HG03064 (cell line): ENCODE measurements around the gene IQGAP2.
A peak's percentile ranks its signal among the peaks of the same experiment; 100 is the strongest.
"Not testable (repeated sequence)": the region's sequence is repeated elsewhere in the genome, so short reads cannot be mapped to it uniquely, and the experiment has no call there.

Experiments used
- ATAC-seq: cut with Tn5 transposase; IDR thresholded peaks from one replicate; pipeline ENCODE4 v1.9.1; 2021; ENCODE audit warnings: low read depth; ENCODE audit not compliant: unreplicated experiment

IQGAP2 gene

DNA sequence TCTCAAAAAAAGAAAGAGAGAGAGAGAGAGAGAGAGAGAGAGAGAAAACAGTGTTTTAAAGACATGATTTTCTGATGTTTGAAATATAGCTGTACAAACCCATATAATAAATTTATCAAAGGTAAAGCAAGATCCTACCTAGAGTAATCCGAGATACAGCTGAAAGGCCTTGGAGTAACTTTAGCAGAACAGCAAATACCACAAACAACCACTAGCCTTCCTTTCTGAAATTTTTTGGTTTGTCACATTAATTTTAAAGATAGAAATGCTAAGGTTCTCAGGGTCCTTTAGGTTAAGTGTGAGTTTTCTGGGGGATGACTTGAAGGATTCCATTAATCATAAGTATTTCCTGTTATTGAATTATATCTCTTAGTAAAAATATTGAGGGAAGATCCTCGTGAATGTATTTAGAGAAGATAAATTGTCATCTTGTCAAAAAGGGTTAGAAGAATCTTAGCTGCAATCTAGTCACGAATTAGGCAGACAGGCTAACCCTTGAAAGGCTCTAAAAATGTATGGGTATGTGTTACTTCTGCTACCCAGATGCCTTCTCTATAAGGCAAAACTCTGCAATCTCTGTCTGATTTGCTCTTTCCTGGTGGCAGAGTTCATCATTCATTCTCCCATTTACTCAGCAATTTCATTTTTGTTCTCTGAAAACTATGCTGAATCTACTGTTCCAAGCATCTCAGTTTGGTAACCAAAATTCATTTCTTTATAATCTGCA, 192.8 kb downstream of the IQGAP2 start:
- ATAC-seq: no peak

DNA sequence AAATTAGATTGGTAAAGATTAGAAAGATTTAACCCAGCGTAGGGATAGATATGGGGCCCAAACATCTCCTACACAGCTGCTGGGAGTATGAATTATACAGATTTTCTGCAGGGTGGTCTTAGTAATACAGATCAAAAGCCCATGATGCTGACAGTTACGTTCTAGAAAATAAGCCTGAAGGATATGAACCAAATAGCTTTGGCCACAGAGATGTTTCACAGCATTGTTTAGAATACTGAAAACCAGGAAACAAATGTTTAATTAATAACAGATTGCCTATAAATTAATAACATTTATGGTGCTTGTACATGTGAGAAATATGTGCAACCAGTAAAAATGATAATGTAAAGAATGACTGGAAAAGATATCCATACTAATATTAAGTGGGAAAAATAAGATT, 195.4 kb downstream of the IQGAP2 start:
- ATAC-seq: no peak

DNA sequence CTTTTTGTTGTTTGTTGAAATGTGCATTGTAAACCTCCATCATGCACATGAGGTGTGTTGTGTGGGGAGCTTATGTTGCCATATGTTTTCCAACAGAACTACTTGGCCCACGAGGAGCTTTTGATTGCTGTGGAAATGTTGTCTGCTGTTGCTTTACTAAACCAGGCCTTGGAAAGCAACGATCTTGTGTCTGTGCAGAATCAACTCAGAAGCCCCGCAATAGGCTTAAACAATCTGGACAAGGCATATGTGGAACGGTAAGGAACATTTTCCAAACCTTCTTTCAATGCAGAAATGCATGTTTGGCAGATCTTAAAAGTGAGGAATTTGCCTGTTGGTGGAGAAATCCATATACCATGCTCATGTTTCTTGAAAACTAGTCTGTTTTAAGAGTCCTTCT, 197.6 kb downstream of the IQGAP2 start:
- no peak for ATAC-seq

DNA sequence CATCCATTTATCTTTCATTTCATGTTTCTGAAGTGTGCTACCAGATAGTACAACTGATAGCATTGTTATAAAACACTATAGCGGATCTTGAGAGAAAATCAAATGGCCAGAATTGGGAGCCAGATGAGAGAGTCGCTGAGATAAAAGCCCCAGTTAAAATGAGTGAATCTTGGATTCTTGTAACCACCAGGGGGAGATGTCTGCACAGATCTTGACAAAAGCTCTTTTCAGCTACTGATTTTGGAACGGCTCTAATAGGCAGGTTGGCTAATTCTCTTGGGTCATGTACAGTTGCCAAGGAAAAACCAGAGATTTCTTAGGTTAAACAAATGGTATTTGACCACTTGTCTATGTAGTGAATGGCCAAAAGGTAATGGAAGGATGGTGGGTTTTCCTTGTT, 198.4 kb downstream of the IQGAP2 start:
- ATAC-seq: no peak

DNA sequence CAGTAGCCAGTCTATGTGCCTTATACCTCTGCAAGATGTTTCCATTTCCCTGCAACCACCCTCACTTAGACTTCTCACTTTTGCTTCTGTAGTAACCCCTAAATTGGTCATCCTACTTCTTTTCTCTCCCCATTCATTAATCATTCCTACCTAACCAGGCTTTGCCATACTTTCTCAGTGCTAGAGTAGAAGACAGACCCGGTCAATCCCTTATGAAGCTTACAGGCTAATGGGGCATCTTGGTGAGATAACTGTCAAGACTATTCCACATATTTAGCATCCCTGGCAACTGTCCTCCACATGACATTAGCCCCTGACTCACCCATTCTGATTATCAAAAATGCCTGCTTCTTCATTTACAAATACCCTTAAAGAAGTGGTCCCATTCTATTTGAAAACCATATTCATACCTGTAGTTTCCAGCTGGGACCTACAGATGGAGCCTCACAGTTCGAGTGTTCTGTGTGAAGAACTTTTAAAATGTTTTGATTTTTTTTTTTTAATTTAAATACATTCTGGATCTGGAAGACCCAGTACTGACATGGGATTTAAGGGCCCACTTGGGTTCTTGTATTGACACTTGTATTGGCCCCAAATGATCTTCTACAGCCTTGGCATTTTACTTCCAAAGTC, 199.1 kb downstream of the IQGAP2 start:
- ATAC-seq: no peak

DNA sequence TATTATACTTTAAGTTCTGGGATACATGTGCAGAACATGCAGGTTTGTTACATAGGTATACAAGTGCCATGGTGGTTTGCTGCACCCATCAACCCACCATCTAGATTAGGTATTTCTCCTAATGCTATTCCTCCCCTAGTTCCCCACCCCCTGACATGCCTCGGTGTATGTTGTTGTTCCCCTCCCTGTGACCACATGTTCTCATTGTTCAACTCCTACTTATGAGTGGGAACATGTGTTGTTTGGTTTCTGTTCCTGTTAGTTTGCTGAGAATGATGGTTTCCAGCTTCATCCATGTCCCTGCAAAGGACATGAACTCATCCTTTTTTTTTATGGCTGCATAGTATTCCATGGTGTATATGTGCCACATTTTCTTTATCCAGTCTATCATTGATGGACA, 200.9 kb downstream of the IQGAP2 start:
- ATAC-seq: not testable (repeated sequence)

DNA sequence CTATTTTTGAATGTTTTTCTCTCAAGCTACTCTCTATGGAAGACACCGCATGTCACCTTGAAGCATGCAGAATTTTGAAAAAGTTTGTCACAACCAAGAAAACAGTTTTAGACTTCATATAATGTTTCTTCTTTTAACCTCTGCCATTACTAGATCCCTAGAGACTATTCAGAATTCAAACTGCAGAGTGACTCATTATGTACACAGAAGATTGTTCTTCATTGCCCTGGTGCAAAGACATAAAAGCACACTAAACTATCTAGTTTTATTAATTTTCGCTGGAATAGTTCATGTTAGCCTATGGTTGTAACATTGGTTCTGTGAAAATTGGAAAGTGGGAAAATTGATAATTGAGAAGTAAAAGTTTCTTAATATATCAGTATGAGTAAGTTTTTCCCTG, 201.8 kb downstream of the IQGAP2 start:
- no peak for ATAC-seq

DNA sequence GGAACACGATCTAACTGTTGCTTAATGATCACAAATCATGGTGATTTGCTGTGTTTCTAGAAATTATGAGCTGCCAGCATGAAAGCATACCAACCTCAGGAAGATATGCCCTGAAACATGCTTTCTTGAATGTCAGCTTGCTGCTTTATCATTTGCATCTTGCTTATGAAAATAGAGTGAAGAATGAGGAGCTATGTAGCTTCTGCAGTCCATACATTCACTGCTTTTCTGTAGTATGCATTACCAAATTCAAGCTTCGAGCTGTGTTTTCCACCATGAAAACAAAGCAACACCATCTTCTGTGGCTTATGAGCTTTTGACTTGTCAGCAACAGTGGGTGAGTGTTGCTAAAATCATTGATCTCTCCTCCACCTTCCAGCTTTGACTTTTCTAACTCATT, 203.6 kb downstream of the IQGAP2 start:
- peak; percentile 48 for ATAC-seq

DNA sequence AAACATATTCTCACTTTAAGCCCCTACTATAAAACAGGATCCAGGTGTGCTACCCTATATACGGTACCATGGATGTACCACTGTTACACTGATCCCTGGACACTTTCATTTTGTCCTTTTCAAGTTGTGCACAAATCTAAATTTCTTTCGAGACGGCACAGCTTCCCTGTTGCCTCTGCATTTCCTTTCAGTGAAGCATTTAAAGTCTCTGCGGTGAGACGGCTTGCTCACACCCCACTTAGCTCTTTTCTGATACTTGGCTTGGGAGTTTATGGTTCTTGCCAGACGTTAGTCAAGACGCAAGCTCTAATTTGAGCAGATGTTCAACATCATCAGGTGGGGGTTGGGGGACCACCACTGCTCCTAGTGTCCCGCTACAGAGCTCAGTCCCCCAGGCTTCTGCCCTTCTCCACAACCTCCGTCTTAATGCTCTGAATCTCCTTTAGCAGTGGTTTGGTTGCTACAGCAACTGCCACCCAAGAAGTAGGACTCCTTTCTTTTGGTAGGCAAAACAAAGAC, 204.3 kb downstream of the IQGAP2 start:
- peak; percentile 52 for ATAC-seq

DNA sequence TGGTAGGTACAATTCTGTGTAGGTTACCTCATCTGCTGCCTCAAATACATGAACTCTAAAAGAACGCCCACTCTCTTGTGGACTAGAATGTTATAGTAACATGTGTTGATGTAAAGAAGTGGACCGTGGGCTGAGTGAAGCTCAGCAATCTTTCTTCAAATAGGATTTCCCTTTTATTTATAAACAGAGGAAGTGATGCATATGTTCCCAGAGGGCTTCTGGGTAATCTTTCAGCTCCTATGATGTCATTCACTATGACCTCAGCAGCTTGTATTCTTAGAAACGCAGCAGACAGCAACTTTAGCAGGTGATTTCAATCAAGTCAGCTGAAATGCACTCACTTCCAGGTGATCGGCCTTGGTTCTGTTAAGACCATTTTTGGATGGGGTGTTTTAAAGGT, 205.7 kb downstream of the IQGAP2 start:
- ATAC-seq: no peak

DNA sequence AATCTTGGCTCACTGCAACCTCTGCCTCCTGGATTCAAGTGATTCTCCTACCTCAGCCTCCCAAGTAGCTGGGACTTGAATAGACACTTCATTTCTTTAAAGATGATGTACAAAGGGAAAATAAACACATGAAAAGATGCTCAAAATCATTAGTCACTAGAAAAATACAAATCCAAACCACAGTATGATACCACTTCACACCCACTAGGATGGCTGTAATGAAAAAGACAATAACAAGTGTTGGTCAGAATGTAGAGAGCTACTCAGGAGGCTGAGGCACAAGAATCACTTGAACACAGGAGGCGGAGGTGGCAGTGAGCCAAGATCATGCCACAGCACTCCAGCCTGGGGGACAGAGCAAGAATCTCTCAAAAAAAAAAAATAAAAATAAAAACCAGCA, 207.1 kb downstream of the IQGAP2 start:
- no peak for ATAC-seq

DNA sequence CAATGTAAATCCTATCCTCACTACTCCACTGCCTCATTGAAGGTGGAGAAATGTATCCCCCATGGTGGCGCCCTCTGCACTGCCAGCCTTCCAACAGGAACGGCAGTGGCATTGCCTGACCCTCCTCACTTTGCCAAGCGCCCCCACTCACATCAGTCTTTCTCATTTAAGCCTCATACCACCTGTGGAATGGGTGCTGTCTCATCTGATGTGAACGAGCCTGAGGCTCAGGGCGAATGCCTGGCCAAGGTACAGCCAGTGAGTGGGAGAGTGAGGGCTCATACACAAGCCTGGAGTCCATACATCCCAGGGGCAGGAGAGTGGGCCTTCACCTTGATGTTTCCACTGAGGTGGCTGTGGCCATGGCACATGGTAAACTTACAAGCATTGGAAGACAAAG, 209.9 kb downstream of the IQGAP2 start:
- ATAC-seq: no peak

DNA sequence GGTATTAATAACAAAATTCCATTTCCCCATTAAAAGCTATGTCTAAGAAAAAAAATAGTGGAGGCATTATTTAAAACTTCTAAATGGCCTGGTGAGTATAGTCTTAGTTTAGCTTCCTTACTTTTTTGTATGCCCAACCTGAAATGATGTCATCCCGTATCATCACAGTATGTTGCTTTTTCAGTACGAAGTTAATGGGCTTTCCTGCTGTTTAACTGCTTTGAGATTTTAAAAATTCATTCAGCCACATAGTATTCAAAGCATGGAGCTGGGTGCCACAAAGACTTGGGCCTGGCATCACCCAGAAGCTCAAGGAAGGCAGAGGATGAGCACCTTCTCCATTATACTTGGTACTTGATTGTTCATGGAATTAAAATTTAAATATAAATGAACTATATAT, 212.7 kb downstream of the IQGAP2 start:
- no peak for ATAC-seq

DNA sequence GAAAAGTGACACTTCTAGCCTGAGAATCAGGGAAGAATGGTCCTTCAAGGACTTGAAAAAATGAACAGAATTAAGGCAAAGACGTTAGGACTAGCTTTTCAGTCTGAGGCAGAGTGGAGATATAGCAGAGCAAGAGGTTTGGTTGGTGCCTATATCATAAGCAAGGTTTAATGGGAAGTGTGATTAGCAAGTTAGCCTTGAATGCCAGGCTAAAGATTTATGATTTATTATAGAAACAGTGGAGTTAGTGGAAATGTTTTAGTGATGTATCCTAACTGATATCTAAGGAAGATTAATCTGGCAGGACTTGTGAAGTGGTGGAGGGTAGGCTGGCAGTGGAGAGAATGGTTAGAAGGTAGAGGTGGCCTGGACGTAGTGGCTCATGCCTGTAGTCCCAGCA, 213.1 kb downstream of the IQGAP2 start:
- ATAC-seq: no peak

DNA sequence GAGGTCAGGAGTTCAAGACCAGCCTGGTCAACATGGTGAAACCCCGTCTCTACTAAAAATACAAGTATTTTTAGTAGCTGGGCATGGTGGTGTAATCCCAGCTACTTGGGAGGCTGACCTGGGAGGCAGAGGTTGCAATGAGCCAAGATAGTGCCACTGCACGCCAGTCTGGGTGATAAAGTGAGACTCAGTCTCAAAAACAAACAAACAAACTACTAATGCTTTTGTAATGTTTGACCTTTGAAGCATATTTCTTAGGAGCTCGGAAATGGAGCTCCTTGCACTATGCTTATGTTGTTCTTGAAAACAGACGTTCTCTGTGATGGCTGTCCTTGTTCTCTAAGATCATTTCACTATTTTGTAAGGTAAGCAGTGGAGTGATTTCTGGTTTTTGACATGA, 214.1 kb downstream of the IQGAP2 start:
- no peak for ATAC-seq

DNA sequence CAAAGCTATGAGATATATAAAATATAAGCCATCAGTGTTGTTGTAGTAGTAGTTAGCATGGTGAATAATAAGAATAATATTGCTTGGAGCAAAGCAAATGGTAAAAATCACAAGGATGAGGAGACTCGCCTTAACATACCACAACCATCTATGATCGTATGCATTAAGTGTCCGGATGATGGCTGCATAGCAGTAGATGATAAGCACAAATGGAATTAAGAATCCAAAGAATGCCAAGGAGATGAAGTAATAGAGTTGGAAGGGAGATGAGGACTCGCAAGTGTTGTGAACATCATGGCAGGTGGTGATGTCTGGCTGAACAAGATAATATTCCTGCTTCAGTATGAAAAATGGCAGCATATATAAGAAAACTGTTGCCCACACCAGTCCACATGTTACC, 214.6 kb downstream of the IQGAP2 start:
- ATAC-seq: no peak

DNA sequence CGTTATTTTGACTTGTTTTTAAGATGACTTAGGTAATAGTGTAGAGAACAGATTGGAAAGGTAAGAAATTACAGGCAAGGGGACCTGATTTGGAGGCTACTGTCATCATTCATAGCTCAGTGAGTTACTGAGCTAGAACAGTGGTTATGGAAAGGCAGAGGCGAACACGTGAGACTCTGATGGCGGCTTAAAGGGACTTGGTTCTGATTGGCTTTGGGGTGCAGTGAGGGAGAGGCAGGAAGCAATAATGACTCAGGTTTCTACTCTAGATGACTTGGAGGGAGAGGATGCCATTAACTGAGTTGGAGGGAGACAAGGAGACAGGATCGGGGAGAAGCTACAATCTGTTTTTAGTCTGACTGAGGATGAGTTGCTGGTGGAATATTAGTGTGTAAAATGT, 217.1 kb downstream of the IQGAP2 start:
- no peak for ATAC-seq

DNA sequence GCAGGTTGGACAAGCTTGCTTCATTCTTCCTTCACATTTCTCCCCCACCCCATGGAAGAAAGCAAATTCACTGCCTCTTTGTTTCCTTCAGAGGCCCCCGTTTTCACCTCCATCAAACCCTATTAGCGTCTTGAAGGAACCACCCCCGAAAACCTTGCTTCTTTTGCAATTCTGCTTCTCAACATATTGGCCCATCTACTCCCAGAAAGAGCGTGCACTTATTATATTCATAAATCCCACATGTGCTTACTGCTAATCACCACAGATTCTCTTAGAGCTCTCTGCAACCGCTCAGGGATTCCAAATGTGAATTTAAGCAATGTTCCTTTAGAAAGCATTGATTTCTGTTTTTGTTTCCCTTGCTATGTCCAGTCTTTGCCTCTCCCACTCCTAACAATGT, 219.0 kb downstream of the IQGAP2 start:
- no peak for ATAC-seq

DNA sequence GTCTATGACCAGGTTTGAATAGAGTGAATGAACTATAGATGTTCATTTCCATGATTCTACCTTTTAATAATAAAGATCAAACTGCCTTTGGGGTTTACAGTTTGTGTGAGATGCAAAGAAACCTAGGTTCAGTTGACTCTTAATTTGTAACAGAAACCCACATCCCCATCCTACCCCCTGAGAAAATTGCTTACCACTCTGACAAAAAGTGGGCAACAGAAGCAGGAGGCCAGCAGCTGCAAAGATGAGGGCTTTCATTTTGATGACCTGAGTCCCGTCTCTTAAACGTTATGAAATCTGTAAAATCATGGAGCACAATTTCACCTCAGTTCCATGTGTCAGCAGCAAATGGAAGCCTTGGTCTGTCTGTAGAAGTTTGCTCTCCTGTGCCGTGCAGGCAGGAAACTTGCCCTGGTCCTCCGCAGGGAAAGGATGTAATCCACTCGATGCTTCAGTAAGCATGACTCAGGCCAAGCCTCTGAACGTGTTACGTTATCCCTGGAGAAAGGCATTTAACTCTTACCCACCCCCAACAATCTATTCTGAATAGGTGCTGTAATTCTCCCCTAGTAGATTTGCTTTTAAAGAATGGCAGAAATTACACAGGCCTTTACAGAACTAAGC, 220.0 kb downstream of the IQGAP2 start, which contains the start of gene F2RL2:
TSS of gene F2RL2 (minus strand) at position 431 of the 624 bp plus-strand sequence. CDS start at position 258, 173 bp downstream.
- no peak for ATAC-seq

DNA sequence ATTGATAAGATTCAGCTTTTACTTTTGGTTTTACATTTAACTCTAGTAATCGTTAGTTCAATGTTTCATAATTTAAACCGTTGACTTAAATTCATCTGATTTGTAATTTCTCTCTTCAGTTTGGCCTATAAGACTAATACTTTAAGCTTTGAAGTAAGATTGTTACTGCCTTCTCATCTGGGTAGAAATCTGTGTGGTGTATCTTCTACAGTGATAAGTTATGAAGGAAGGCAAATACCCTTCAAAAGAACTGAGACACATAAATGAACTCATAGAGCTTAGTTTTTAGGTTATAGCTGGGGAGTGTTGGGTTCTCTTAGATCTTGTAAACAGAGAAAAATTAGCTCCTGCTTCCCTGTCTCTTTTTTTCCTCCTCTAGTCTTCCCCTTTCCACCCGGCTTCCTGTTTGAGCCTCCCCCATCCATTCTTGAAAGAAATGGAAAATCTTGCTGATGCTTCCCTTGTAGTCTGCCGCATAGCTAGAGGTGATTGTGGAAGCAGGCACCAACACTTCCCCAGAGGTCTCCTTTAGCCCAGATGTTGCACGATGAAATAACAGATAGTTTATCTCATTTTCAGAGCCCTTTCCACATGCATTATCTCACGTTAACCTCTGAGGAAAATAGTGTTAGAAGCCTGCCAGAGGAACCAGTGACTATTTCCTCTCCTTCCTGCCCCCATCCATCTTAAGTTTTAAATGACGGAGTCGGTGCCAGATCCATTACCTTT, 222.2 kb downstream of the IQGAP2 start:
- no peak for ATAC-seq

DNA sequence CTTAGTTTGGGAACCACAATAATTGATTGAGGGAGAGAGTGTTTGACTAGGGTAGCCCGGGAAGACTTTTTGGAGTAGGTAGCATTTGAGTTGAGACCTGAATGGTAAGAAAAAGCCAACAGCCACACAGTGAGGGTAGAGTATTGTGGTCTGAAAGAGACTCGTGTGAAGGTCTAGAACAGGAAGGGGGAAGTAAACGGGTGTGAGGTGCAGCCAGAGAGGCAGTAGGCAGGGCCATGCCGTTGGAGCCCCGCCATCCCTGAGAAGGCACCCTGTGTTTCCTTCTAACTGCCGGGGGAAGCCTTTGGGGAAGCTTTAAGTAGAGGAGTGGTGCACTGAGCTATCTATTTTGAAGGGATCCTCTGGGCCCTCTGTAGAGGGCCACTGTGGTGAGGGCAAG, 223.7 kb downstream of the IQGAP2 start:
- no peak for ATAC-seq
